ENCODE data around the gene TMEM196. TPM values are rescaled to one million over a fixed set of nuclear protein-coding genes. Genes with fewer than 3 reads are reported as not detected.

Gene TMEM196
- total and polyA plus RNA-seq, 2 donors (not counting 1 experiment from before 2014, with no cell fraction given): not detected

DNA sequence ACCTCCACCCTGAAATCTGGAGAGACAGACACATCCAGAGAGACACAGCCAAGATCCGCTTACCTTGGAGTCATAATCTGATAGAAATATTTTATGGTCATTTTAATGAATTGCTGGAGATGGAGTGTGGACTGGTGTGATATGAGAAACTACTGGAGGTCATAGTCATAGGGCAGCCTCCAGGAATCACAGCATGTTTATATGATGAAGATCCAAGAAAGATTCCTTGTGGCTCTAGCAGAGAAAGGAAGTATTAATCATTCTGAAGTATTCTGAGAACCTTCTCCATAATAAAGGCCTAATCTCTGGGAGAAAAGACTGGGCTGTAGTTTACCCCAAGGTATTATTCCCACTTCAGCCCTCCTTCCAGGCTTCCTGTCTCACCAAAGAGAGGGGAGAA is 102.6 kb downstream of the TMEM196 start:
- H4K20me1 ChIP-seq (ENCODE audit: control insufficient read depth, insufficient read depth, low read length, poor library complexity, severe bottlenecking): no peaks in the 10 kb centered on the region
- ATAC-seq (ENCODE audit: low read depth): no peak
- peaks cover 1% of the 10 kb centered on the region for H3K4me1 Mint-ChIP-seq
- DNase-seq: no peak
- H3K36me3 ChIP-seq (replicated peaks in 1 of 2; ENCODE audit: control extremely low read depth in 1 of 2, control insufficient read depth in 1 of 2, extremely low read depth in 1 of 2, insufficient read depth in 2 of 2, low read length in 1 of 2): no peaks in the 10 kb centered on the region
- H3K9me3 Mint-ChIP-seq (ENCODE audit: insufficient read depth): no peaks in the 10 kb centered on the region
- no peak overlapping the region for H3K27ac ChIP-seq (ENCODE audit: low read length in 2 of 2)
- H3K9ac ChIP-seq (ENCODE audit: low read length): no peak overlapping the region
- H3K79me2 ChIP-seq (ENCODE audit: control insufficient read depth, insufficient read depth, low read length): no peaks in the 10 kb centered on the region
- H3K27ac Mint-ChIP-seq: no peak overlapping the region
- WGBS (ENCODE audit: insufficient coverage): no CpG with 5 or more reads among the region's 1 CpG
- no peak overlapping the region for H3K4me2 ChIP-seq (replicated peaks; ENCODE audit: low read depth, low read length, poor library complexity, severe bottlenecking)
- no peaks in the 10 kb centered on the region for H3K27me3 Mint-ChIP-seq
- intact Hi-C loops (cut with micrococcal nuclease): no loop called here
- TF ChIP-seq EZH2 (IDR thresholded peaks at IDR 0.05; ENCODE audit: borderline replicate concordance, insufficient read depth, low read depth, low read length, poor library complexity, severe bottlenecking) (no peak), CTCF (IDR thresholded peaks at IDR 0.05) (no peak)
- H3K4me3 Mint-ChIP-seq: no peak overlapping the region
- no peaks in the 10 kb centered on the region for H3K4me1 ChIP-seq (ENCODE audit: control insufficient read depth in 2 of 2, insufficient read depth in 2 of 2, low read length in 2 of 2)
- H3K27me3 ChIP-seq (replicated peaks in 1 of 4; ENCODE audit: control extremely low read depth in 1 of 4, control insufficient read depth in 3 of 4, insufficient read depth in 4 of 4, low read length in 3 of 4): no peaks in the 10 kb centered on the region
- H2AFZ ChIP-seq (ENCODE audit: insufficient read depth, low read depth, low read length, poor library complexity, severe bottlenecking): no peak overlapping the region
- ChIA-PET POLR2A (no interaction called here), CTCF (no interaction called here)
- H3K4me3 ChIP-seq (ENCODE audit: control extremely low read depth in 1 of 5, extremely low read depth in 1 of 5, insufficient read depth in 1 of 5, low read depth in 2 of 5, low read length in 4 of 5): no peak overlapping the region
- H3K9me3 ChIP-seq (ENCODE audit: control extremely low read depth in 1 of 3, control insufficient read depth in 2 of 3, insufficient read depth in 1 of 3, low read length in 2 of 3): no peaks in the 10 kb centered on the region

Small RNAs within 50 kb of the gene (small RNA-seq; reads per million reads assigned to genes)
- gene MIR3146 (ENCODE audit: insufficient read length, low read depth, low replicate concordance): not detected

Other genes with a start within 250 kb of the TMEM196 start
- 13.8 and 14.0 TPM in 2 replicates for gene POLR1F, start 64.6 kb downstream of the TMEM196 start, total RNA-seq
- gene POLR1F, start 64.6 kb downstream of the TMEM196 start, polyA plus RNA-seq: 10.6 and 29.9 TPM in 2 replicates